CD4-positive, alpha-beta T cell treated with Interleukin-21 for 1 hour (primary cell): ENCODE results near the gene SETD3.

Experiments
- DNase-seq: peaks from one replicate; pipeline ENCODE4 v3.0.0-alpha.2; 2020

The SETD3 gene

DNA sequence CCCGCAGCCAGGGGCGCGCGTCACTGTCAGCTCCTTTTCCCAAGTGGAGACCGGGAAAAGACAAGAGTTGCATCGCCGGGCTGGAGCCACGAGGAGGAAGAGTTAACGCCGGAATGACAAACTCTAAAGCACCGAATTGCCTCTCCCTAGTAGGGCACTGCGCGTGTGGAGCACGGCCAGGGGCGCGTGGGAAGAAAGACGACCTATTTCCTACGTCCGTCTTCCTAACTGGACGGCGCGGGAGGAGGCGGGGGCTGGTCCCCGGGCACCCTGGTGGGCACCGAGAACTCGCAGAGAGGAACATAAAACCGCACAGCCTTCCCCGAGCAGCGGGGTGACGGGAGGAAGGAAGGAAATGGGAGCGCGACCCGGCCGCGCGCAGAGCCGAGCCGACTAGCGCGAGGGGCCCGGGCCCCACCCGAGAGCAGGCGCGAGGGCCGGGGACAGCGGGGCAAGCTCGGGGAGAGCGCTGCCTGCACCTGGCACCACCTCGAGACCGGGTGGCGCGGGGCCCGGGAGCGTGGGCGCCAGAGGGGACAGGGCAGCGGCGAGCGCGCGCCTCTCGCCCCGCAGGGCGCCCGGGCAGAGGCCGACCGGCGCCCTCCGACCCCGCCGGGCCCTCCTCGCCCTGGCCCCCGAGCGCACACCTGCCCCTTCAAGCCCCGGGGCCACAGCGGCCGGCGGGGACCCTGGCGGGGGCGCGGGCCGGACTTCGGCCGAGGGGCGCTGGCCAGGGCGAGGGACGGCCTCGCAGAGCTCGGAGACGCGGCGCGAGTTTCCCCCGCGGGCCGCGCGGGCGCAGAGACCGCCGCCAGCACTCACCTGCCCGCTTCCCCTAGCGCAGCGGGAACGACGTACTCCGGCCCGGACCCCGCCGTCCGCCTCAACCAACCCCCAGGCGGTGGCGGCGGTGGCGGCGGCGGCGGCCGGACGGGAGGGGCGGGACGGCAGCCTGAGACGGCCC lies at the start of gene SETD3:
Gene SETD3 (minus strand): TSS at position 954 of the 964 bp plus-strand sequence. CDS start 15,054 bp downstream, outside the sequence.
- peak; percentile 36 for DNase-seq

DNA sequence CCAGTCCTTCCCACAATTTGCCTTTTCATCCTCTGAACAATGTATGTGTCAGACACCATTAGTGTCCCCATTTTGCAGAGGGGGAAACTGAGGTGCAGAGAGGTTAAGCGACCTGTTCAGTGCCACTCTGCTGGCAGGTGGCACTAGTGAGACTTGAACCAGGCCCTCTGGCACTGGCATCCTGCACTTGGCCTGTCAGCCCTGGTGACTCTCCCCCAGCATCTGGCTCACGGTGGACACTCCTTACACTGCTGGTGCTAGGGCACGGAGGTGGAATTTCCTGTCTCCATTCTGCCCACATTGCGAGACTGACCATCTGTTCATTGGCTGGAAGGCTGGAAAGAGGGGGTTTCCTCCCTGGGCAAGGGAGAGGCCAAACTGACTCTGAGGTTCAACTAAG lies 49.2 kb upstream of the SETD3 start:
- DNase-seq, result no peak

DNA sequence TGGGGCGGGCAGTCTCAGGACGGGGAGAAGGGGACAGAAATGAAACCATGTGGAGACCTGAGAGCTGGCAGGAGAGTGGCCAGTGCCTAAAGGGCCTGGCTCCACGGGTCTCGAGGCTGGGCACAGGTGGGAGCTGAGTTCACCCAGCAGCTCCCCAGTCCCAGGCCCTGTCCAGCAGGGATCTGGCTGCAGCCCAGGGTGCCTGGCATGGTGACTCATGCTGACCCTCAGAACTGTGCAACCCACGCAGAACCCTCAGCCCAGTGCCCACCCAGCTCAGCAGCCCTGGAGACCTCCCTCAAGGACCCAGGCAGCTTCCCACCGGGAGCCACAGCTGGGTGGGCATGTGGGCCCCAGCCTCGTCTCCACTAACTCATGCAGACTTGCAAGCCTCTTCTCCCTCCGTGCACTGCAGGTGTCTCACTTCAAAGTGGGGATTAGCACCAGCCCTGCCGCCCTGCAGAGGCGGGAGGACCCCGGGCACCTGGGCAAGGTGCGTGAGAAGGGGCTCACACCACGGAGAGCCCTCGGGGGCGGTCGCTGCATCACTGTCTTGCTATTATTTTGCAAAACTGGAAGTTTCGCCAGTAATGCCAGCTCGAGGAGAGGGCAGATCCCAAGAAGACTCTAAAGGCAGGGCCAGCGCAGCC lies 46.9 kb upstream of the SETD3 start:
- no peak for DNase-seq

DNA sequence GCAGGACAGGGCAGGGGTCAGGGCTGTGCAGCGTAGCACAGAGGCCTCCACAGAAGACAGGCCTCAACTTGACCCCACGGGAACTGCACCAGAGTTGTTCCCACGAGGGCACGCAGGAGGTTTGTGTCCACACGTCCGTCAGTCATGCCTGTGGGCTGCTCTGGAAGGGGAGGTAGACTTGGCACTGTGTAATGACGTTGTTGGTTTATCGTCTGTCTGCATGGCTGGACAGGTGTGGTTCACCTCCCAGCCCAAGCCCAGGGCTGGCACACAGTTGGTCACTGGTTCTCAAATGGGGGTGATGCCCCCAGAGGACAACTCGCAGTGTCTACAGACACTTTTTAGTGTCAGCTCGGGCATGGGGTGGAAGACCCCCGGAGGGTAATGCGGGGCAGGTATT lies 46.4 kb upstream of the SETD3 start:
- DNase-seq, result no peak

DNA sequence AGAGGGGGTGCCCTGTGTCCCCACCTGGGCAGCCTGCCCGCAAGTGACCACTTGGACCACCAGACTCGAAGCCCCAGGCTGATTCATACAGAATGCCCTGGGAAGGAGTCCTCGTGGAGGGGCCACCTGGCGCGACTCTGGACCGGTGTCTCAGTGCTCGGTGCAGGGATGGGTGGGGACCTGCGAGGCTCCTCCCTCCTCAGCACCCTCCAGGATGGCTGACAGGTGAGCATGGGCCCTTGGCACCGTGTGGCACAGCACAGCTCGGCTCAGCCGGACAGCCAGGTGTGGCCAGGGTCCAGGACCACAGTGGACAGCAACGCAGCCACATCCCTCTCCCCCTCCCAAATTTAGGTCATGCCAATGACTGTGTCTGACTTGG lies 45.0 kb upstream of the SETD3 start:
- no peak for DNase-seq

DNA sequence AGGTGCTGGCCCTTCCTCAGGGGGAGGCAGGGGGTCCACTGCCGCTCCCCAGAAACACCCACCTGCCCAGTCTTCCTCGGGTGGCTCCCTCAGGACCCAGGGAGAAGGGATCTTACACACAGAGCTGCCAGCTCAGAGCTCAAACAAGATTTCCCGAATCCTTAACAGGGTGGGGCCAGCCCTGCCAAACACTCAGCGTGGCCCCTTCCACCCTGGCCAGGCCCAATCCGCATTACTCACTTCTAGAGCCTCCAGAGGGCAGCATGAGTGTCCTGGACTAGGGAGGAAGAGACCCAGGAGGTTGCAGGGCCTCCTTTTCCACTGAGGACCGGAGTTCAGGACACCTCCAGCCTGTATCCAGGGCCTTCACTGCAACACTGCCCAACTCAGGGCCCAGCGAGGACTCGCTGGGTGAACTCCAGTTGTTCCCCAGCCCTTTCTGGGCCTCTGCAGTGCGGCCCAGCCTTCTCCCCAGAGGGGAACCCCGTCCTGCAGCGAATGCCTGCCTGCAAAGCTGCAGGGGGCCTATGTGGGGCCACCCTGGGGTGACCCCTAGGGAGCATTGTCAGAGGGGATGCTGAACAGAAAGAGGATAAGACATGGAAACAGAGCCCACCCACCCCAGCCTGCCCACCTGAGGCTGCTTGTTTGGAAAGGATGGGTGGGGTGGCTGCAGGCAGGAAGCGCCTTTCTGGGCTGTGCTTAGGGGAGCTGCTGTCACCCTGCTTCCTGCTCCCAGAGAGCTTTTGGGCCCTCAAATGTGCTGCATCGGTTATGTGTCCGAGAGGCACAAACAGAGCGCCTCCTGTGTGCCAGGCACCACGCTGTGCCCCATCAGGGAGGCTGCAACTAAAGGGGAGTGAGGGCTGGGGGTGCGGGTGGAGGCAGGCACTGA lies 44.4 kb upstream of the SETD3 start:
- no peak for DNase-seq

DNA sequence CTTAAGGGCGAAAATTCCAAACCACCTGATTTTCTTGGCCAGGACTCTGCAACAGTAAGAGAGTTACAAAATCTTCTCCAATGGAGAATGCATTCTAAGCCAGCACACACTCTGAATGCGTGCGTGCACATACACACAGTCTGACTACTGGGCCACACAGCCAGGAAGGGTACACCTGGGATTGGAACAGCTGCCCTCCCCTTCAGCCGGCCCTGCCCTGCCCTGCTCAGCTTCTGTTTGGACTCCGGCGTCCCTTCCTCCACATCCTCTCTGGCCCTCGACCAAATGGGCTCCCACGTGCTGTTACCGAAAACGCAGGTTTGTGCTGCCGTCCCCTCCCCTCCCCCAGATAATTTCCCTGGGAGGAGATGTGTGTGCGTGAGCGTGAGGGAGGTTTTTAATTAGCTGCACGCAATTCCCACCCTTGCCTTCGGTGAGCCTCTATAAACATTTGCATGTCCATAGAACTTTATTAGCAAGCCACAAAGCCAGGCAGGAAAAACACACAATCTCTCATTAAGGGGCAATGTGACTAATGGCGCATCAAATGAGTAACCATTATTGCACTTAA lies 43.5 kb upstream of the SETD3 start:
- no peak for DNase-seq

DNA sequence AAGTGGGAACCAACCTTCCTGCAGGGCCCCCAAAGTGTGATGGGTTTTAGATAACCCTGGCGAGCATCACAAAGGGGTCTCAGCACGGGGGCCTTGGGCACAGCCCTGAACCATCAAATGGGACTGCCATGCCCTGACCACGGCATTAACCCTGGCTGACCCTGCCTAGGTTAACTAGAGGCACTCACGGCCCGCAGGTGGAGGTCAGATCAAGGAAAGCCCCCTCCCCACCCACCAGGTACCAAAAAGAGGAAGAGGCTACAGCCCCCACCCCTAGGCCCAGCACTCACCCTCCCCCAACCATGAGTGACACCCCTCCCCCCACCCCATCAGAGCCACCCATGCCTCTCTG lies 43.0 kb upstream of the SETD3 start:
- DNase-seq, result no peak

DNA sequence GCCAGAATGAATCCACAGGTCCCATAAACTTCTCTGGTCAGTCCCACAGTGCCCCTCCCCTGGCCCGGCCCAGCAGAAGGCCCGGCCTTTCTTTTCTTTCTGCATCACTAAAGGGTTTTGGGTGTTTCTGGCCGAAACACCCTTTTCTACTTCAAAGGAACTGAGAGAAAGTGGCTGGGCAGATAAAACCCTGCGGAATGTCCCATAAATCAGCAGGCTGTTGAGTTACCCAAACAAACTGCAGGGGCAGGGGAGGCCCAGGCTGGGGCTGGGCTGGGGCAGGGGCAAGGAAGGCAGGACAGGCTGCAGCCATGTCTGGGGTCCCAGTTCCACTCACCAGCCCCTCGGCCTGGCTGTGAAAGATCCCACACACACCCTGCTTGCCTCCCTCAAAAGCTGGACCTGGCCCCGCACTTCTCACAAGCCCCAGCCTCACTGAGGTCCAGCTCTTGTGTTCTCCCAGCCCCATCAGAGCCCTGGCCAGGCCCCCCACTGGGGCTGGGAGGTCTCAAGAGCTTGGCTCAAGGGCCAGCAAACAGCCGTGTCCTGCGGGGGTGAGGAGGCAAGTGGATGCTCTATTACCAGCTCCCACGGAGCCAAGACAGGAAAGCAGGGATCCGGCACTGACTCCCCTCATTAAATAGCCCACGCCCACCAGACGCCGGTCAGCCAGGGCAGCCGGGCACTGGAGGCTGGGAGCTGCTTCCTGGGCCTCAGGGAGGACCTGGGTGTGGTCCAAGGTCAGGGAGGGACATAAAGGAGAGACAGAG lies 42.5 kb upstream of the SETD3 start:
- DNase-seq, result no peak

DNA sequence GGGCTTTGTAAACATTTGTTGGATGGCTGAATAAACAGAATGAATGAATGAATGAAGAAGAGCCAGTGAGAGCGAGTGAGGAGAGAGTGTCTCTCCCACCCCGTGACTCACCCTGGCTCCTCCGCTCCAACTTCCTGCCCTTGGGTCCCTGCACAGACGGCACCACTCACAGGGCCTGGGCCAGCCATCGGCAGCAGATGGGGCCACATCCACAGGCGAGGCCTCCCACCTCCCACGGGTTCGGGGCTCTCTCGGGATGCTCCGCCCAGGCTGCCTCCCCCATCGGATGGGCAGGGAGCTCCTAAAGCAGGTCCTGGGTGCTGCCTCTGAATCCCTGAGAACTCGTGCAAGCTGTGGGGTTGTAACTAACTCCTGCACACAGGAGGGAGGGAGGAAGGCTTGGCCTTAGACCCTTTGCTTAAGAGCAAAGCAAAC lies 41.8 kb upstream of the SETD3 start:
- no peak for DNase-seq

DNA sequence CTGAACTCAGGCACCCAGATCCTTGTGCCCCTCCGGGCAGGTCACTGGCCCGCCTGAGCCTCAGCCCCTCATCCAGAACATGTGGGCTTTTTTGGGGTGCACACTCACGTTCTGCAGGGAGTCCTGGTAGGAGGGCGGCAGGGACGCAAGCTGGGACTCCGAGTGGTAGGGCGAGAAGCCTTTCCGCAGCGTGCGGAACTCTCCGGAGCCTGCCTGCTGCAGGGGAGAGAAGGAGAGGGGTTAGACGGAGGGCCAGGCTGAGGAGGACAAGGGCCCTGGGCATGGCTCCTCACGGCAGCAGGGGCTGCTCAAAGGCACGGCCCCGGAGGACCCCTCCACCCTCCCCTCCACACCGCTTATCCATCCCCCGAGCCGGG lies 41.4 kb upstream of the SETD3 start:
- no peak for DNase-seq

DNA sequence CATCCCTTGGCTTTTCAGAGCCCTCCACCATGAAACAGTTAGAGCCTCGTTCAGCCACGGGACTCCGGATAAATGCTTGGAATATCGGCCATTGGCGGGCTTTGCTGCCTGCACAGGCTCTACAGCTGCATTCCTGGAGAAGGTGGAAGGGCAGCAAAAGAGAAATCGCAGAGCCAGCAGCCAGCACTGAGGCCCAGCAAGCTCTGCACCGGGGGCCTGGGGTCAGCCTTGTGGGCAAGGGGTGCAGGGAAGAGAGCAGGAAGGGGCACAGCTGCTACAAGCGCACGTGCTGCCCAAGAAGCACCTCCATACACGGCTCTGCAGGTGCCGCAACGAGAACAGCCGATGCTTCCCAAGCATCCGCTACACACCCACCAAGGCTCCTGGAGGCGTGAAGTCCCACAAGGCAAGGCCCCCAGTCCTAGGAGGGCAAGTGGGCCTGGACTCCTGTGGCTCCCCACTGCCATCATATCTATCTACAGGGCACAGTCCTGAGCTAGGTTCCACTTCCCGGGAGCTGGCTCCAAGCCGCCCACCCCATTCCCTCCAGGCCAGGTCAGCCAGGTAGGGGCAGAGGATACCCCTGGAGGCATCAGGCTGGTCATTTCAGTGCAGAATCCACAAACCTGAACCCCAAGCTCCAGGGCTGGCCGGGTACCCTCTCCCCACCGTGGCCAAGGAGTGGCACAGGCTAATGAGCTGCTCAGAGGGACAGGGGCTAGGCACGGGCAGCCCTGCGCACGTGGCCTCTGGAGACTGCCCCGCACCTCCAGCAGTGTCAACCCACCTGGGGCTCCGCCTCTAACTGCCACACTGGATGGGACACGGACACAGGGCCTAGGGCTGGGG lies 40.7 kb upstream of the SETD3 start:
- DNase-seq, result no peak

DNA sequence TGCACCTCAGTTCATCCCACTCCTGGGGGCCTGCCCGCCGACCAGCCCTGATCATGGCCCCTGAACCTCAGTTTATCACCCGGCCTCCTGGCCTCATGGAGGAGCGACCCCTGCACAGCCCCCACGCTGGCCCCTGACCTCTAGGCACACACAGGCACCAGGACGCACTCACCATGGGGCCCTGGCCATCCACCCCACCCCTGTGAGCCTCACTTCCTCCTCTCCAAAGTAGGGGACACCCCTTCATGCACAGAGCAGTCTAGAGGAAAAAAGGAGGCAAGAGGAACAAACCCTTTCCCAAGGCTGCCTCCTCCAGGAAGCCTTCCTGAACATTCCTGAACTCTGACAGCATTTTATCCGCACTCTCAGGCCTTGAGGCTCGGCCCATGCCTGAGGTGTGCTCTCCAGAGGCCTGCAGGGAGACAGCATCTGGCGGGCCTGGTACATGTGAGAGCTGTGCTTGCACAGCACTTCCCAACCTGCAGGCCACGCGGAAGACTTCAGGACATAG lies 40.0 kb upstream of the SETD3 start:
- DNase-seq, result no peak

DNA sequence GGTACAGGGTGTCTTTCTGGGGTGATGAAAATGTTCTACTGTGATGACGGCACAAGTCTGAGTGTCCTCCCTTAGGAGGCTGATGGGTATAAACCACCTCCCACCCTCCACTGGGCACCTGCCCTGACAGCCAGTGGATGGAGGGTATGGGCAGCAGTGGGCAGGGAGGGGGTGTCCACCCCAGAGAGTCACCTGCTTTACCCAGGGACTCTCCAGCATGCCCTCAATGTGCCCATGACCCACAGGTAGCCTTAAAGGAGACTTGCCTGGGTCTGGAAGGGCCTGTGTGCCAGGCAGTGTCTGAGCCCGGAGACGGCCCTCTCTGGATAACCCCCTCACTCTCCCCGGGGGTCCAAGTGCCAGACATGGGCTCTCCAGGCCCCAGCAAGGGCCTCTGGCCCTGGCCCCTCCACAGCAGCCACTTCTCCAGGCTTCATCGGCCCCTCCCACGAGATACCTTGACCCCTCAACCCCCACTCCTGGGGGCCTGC lies 39.3 kb upstream of the SETD3 start:
- DNase-seq, result no peak

DNA sequence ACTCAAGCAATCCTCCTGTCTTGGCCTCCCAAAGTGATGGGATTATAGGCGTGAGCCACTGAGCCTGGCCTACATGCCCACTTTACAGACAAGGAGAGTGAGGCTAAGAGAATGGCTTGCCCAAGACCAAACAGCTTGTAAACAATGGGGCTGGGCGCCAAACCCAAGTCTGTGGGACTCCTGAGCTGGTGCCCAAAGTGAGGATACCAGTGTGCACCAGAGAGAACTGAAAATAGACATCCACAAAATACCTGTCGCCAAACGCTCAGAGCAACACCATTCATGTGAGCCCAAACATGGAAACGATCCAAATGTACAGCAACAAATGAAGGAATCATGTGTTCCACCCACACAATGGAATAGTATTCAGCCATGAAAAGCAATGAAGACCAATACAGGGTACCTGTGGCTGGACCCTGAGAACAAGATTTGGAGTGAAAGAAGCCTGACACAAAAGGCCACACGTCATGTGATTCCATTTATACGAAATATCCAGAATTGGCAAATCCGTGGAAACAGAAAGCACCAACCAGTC lies 38.8 kb upstream of the SETD3 start:
- no peak for DNase-seq

DNA sequence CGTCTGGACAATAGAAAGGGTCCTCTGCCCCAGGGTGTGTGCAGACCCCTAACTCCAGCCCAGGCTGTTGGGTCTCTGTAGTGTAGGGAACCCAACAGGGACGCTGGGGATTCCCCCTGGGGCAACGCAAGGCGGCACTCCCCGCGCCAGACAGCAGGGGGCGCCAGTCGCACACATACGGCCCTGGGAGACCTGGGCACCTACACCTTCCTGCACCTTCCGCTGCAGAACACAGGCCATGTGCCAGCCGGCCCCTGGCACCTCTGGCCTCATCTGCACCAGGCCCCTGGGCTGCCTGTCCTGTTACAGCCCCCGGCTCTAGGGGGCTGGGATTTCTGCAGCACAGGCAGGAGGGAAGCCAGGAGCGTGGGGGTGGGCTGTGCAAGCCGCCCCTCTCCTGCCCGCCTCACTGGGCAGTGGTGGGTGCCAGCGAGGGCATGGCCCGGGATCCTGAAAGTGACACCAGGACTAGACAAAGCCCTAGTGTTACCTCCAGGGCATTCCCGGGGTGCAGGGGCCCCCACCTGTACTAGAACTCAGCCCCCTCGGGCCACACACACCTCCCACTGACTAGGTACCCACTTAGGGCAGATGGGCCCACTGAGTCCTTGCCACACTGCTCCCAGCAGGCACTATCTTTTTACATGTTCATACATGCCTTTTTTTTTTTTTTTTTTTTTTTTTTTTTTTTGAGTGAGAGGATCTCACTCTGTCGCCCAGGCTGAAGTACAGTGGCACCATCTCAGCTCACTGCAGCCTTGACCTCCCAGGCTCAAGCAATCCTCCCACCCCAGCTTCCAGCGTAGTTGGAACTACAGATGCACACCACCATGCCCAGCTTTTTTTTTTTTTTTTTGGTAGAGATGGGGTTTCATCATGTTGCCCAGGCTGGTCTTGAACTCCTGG lies 38.0 kb upstream of the SETD3 start:
- peak; percentile 83 for DNase-seq

DNA sequence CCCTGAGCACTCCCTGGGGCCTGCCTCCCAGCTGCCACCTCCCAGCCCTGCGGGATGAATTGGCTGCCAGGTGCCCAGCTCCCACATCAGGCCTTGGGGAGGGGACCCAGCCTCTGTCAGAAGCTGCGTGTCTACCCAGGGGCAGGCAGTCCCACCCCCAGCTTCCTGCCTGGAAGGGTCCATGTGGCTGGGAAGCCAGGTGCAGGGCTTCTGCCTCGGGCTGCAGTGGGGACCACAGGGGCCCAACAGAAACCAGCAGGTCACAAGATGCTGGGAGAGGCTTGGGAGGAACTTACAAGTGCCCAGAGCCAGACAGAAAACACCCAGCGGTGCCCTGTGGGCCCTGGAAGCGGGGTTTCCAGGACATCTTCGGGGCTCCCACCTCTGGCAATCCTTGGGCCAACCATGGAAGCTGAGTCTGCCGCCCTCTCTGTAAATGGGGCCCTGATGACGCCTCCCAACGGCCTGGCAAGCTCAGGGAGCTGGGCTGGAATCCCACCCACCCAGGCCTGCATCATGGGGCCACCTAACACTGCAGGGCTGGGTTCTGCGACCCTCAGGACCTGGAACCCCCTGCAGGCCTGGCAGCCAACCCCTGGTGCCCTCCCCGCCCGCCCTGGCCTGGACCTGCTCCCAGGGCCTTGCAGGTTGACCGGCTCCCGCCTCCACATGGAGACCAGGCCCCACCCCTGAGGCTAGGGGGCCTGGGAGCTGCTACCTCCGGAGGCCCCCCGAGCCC lies 37.2 kb upstream of the SETD3 start:
- no peak for DNase-seq

DNA sequence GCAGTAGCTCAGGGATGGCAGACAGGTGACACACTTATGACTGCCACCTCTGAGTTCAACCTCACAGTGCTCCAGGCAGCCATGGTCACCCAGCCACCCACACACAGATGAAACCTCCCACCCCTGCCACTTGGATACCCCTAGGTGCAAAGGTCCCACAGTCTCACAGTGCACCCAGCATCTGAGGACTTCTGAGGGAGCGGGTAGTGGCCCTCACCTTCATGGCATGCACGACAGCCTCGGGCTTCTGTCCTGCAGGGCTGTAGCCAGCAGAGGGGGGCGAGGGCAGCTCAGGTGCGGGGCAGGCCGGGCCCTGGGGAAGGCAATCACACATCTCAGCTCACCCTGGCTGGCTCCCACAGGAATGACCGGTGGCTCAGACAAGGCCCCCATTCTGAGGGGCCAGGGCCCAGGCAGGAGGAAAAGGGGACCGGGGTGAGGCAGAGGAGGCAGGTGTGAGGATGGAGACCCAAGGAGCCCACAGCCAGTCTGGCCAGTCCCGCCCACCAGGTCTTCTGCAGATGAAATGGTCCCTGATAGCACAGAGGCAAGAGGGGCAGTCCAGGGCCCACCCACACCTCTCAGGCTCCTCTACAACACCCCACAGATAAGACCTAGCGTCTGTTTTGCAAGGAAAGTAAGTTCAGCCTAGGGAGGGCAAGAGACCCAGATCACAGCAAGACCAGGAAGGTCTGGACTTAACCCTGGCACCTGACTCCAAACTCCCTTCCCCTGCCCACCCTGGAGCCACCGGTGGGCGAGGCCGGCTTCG lies 36.4 kb upstream of the SETD3 start:
- DNase-seq, result no peak
